KOPT-K1 (cell line): ENCODE data around the gene IL4.
A peak's percentile ranks its signal among the peaks of the same experiment; 100 is the strongest.

Experiments
- H3K27ac ChIP-seq: fragments of 200-600 bp; sonication (generic); 2 replicates; pipeline ENCODE4 v1.5.1; 2016; ENCODE audit warnings: antibody characterized with exemption, mild to moderate bottlenecking, low read depth, low read length; ENCODE audit not compliant: poor library complexity, severe bottlenecking
- H3K36me3 ChIP-seq: fragments of 200-600 bp; sonication (generic); 2 replicates; pipeline ENCODE4 v1.5.1; 2017; ENCODE audit warnings: antibody characterized with exemption, mild to moderate bottlenecking, low read length, moderate library complexity; ENCODE audit not compliant: insufficient read depth
- H3K9me3 ChIP-seq: fragments of 200-600 bp; sonication (generic); 2 replicates; pipeline ENCODE4 v1.5.1; 2017; ENCODE audit warnings: antibody characterized with exemption, low read length, mild to moderate bottlenecking; ENCODE audit not compliant: insufficient read depth, poor library complexity, severe bottlenecking

The IL4 gene

DNA sequence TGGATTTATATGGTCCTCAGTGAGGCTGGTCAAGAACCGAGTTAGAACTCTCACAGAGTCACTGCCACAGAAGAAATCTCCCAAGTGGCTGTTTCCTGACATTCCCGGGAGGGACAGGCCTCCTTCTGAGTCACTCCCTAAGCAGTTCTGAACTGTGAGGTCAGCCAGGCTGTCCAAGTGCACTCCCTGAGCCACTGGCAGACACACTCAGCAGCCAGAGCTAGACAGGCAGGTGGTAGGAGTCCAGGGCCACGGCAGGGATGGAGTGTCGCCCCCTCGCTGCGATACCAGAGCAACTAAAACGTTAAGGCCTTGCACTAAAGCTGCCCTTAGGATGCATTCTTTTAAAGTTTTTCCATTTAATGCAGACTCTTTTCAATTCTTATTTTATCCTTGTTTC is 3.4 kb downstream of the IL4 start:
- H3K27ac ChIP-seq = peak overlapping the region; percentile 75
- H3K36me3 ChIP-seq = peaks cover 6% of the 10 kb centered on the region
- no peaks in the 10 kb centered on the region for H3K9me3 ChIP-seq

DNA sequence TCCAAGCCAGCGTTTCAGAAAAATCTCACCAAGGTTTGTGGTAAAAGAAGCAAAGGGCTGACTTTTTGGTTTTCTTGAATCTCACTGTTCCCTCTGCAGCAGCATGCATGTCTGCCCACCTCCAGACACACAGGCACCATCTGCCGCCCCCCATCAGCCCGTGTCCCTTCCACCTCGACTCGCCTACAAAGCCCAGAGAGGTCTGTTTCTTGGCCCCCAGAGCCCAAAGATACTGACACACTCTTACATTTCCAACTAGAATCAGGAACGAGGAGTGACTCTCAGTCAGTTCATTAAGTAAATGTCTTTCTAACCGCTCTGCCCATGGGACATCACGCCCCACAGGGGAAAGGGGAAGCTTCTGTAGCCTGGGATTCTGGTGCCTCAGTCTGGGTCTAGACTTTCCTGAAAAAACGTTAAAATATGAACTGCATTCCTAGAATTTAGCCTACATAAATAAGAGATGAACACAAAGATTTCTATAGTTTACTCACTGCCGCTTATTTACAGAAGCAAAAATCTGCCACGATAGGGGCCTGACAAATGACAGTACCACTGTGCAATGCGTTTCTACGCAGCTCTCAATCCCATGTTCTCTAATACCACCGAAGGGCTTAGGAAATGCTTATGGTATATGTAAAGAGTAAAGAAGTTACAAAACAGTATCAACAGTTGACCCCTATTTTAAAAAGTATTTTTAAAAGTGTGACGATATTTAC is 4.1 kb downstream of the IL4 start:
- peak overlapping the region; percentile 75 for H3K27ac ChIP-seq

DNA sequence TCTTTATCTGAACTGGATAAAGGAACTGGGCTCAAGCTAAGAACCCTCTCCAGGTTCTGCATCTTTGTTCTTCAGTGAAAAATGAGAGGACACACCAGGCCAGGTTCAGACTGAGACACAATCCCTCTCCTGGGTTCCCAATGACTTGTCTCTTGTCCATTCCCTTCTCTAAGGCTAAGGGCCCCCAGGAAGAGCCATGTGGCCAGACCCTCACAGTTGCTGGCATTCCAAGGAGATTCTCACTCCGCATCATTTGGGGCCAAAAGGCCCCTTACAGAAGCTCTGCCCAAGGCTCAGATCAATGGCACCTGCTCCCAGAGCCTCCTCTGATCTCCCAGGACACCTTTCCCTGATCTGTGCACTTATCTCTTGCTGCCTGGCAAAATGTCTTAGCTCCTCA is 4.9 kb downstream of the IL4 start:
- H3K27ac ChIP-seq = peak overlapping the region; percentile 13
- H3K36me3 ChIP-seq = peaks cover 6% of the 10 kb centered on the region
- H3K9me3 ChIP-seq = no peaks in the 10 kb centered on the region

More for the DNA sequence above, 4.1 kb downstream of the IL4 start:
- Histone ChIP-seq H3K9me3 (no peaks in the 10 kb centered on the region), H3K36me3 (peaks cover 6% of the 10 kb centered on the region)

DNA sequence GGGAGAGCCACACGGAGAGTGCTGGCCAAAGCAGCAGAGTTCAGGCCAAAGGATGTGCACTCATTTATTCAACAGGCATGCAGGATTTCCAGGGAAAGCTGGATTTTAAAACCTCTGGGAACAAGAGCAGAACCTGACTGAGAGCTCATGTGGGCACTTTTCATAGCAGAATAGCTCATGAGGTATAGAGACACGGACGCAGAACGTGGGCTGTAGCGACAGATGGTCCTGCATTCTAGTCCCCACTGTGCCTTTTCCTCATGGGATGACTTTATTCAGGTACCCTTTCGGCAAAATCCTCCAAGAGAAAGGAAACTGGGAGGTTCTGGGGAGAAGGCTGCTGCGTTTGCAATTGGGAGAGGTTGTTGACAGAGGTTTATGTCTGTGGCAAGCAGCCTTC is 5.4 kb downstream of the IL4 start:
- peaks cover 6% of the 10 kb centered on the region for H3K36me3 ChIP-seq
- peak overlapping the region; percentile 13 for H3K27ac ChIP-seq
- no peaks in the 10 kb centered on the region for H3K9me3 ChIP-seq

DNA sequence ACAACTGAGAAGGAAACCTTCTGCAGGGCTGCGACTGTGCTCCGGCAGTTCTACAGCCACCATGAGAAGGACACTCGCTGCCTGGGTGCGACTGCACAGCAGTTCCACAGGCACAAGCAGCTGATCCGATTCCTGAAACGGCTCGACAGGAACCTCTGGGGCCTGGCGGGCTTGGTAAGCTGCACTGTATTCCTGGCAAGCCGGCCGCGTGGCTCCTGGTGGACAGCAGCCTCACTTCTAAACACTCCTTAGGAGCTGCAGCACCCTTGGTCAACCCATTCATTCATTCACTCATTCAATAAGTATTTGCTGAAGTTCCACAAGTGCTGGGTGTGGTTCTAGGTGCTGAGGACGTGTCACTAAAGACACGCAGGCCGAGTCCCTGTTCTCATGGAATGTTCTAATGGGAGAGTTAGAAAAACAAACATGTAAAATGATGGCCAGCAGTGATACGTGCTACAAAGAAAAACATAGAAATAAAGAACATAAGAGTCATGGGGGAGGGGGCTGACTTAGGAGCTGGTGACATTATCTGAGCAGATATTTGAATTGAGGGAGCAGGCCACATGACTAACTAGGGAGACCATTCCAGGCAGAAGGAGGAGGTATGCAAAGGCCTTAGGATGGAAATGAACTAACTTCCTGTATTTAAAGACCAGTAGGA is 6.1 kb downstream of the IL4 start:
- Histone ChIP-seq H3K9me3 (no peaks in the 10 kb centered on the region), H3K27ac (no peak overlapping the region), H3K36me3 (peaks cover 6% of the 10 kb centered on the region)

DNA sequence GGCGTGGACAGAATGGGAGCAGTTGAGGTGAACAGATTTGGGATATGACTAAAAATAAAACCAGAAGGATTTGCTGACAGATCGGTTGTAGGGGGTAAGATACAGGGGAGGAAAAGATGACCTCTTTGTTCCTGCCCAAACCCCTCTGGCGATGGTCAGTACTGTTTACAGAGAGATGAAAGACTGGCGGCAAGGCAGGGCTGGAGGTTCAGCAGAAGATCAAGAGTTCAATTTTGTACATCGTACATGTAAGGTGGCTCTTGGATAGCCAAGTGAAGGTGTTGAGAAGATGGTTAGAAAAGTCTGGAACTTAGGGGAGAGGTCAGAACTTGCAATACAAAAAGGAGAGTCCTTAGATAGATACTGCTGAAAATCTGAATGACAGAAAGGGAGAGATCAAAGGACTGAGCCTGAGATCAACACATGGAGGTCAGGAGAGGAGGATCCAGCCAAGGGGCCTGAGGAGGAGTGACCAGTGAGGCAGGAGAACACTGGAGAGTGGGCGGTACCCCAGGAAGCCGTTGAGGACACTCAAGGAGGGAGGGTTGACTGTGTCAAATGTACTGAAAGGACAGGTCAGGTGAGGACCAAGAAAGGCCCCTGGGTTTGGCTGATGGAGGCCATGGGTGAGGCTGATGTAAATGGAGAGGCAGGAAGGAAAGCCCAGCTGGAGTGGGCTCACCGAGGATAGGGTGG is 7.1 kb downstream of the IL4 start:
- Histone ChIP-seq H3K9me3 (no peaks in the 10 kb centered on the region), H3K27ac (no peak overlapping the region), H3K36me3 (peaks cover 6% of the 10 kb centered on the region)

DNA sequence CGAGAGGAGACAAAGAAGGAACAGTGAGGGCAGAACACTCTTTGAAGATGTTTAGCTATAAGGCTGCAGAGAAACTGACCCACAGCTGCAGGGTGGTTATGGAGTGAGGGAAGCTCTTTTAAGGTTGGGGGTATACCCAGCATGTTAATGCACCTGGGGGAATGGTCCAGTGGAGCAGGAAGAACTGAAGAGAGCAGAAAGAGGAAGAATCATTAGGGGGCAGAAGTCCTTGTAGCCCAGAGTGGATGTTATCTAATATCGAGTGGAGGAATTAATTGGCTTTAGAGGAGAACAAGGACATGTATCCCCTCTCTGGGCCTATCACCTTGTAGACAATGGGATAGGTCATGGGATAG is 7.7 kb downstream of the IL4 start:
- no peaks in the 10 kb centered on the region for H3K9me3 ChIP-seq
- H3K27ac ChIP-seq = no peak overlapping the region
- H3K36me3 ChIP-seq = peaks cover 6% of the 10 kb centered on the region

DNA sequence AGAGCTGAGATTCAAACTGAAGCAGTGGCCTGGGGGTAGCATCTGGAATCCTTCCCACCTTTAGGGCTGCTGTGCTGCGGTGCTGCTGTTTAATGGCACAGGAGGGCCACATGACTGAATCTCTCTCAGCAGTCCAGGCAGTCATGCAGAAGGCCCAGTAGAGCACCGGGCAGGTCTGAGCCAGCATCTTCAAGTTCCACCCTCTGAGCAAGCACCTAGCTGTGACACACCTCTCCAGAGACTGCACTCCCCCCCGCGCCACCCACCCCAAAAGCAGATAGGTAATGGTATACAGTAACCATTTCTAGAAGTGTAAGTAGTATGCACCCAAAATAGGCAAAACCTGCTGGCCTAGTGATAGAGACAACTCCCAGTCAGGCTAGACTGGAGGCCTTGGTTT is 8.2 kb downstream of the IL4 start:
- Histone ChIP-seq H3K9me3 (no peaks in the 10 kb centered on the region), H3K36me3 (peaks cover 6% of the 10 kb centered on the region), H3K27ac (no peak overlapping the region)

DNA sequence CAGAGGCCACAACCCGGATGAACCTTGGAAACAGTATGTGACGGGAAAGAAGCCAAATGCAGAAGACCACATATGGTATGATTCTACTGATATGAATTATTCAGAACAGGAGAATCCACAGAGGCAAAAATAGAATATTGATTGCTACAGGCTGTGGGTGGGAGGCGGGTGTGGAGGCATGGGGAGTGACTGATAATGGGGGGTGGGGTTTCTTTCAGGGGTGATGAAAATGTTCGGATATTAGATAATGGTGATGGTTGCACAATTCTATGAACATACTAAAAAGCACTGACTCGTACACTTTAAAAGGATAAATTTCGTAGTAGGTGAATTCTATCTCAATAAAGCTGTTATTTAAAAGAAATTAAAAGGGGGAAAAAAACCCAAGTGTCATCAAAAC is 10.7 kb downstream of the IL4 start:
- Histone ChIP-seq H3K36me3 (peaks cover 5% of the 10 kb centered on the region), H3K27ac (peak overlapping the region; percentile 93), H3K9me3 (no peaks in the 10 kb centered on the region)

DNA sequence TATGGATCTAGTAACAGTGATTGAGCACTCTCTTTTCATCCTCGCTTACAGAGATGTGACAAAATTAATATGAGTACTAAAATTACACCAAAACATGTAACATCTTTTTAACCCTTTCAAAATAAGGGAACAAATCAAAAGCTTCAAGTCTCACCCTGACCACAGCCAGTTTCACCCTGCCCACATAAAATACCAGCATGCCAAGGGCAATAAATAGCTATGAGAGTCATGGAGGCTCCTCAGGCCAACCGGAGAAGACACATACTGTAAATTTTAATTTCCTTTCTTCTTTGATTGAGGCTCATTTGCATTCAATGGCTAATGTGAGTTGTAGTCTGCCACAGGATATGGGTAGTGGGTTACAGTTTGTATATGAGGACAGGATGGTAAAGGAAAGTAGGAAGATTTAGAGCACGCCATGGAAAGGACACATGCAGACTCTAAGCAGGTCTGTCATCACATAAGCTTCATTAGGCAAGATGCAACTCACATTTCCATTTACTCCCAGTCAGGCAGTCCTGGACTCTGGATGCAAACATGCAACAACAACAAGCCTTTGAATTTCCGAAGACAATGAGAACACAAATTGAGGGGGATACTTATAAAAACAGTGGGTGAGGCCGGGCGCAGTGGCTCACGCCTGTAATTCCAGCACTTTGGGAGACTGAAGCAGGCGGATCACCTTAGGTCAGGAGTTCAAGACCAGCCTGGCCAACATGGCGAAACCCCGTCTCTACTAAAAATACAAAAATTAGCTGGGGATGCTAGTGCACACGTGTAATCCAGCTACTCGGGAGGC is 11.3 kb downstream of the IL4 start:
- no peaks in the 10 kb centered on the region for H3K36me3 ChIP-seq
- H3K27ac ChIP-seq = peak overlapping the region; percentile 93
- H3K9me3 ChIP-seq = no peaks in the 10 kb centered on the region

DNA sequence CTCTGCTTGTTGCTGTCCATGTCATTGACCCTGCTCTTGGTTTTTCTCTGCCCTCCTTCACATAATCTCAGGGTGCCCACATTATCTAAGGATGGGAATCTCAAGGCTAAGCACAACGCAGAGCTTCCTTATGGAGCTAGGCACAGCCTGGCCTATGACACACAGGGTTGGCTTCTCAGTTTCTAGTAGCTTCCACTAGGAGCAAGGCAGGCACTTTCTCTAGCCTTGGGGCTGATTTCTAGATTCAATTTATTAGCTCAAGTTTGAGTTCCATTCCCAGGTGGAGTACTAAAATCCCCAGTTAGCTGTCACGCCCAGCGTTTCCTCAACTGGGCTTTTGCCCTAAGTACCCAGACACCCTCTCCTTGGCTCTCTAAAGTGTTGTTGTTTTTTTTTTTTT is 12.4 kb downstream of the IL4 start:
- Histone ChIP-seq H3K9me3 (no peaks in the 10 kb centered on the region), H3K36me3 (no peaks in the 10 kb centered on the region), H3K27ac (peak overlapping the region; percentile 93)

DNA sequence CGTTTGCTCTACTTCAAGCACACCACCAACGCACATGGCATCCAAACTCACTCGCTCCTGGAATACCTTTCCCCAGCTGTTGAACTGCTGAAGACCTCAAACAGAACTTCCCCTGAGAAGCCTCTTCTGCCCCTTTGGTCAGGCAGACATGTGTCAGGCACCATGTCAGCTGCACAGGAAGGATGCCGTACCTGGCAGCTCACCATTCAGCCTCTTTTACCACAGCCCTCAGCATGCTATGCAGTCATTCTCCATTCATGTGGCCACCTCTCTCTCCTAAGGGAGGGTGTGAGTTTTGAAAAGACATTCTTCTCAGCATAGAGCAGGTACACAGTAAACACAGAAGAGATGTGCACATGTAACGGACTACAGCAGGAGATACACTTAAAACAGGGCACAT is 14.2 kb downstream of the IL4 start:
- H3K36me3 ChIP-seq = no peaks in the 10 kb centered on the region
- H3K27ac ChIP-seq = peak overlapping the region; percentile 93

DNA sequence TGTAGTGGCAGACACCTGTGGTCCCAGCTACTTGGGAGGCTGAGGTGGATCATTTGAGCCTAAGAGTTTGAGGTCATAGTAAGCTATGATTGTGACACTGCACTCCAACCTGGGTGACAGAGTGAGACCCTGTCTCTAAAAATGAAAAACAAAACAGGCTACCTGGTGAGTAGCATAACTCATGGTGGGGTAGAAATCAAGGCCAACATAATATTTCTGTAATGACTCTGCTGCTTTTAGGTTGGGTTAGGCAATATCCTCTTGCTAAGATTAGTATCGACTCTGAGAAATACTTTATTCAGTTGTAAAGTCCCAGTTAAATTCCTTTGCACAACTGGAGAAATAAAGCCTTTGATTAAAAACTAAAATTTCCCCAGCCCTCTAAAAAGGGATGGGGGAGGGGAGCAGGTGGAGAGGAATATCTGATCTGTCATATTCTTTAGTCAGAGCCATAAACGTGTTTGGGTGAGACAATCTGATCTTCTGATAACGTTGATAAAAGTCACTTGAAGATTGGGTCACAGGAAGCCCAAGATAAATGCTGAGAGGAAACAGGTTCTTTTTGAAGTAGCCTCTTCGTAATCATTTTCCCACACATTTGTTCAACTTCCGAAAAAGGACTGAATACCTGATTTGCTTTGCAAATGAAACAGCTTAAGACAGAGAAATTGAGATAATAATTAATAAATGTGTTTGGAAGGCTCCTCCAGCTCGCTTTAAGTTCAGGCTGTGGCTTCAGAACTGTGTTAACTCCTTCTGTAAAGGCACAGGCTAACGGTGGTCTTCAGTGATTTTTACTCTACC is 14.9 kb downstream of the IL4 start:
- no peaks in the 10 kb centered on the region for H3K36me3 ChIP-seq
- H3K9me3 ChIP-seq = no peaks in the 10 kb centered on the region
- peak overlapping the region; percentile 93 for H3K27ac ChIP-seq

More for the DNA sequence above, 14.2 kb downstream of the IL4 start:
- H3K9me3 ChIP-seq = no peaks in the 10 kb centered on the region

DNA sequence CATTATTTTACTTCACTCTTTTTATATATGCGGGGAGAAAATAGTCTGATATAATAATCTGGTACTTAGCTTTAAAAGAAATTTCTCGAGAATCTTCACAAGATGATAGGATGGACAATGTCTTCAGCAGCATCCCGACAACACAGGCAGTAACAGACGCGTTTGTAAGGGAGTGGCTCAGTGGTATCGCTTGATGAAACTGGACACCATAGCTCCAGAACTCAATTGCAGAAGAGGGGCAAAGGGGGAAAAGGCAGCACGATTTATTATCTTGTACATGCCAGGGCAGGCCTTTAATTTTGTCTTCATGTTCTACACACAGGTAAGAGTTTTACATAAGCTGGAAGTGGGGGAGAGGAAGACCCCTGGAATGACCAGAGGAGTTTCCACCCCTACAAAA is 15.7 kb downstream of the IL4 start:
- Histone ChIP-seq H3K36me3 (no peaks in the 10 kb centered on the region), H3K27ac (peak overlapping the region; percentile 93), H3K9me3 (no peaks in the 10 kb centered on the region)
